ENCODE results near the gene TBX3. TPM values are rescaled to one million over a fixed set of nuclear protein-coding genes. Genes with fewer than 3 reads are reported as not detected.

Gene TBX3
- polyA plus RNA-seq, 1 of the 3 experiments (the other 2 are of a cell fraction), result 10.2 TPM

- 88% methylated on average over 35 of the region's 62 CpGs for WGBS (ENCODE audit: low lambda C conversion rate)
- H4K20me1 ChIP-seq (ENCODE audit: insufficient read depth), result no peaks in the 10 kb centered on the region
Measured at GRCh38 chr12:114692186-114693058, 8.4 kb upstream of the TBX3 start.

GRCh38 chr12:114691763-114692185 lies 7.8 kb upstream of the TBX3 start:
- H3F3A ChIP-seq (replicated peaks; ENCODE audit: insufficient read depth), result no peaks in the 10 kb centered on the region
- CTCF ChIA-PET, result interaction anchor here (1.0 kb wide), 2 partner anchors 23 to 83 kb away, joined by 3 read pairs; no protein-coding TSS in a partner anchor
- H3K79me2 ChIP-seq (ENCODE audit: insufficient read depth), result no peaks in the 10 kb centered on the region
- no peaks in the 10 kb centered on the region for H3K9me2 ChIP-seq
- H4K20me1 ChIP-seq (ENCODE audit: insufficient read depth), result no peaks in the 10 kb centered on the region
- H3K27ac ChIP-seq (ENCODE audit: low read depth in 2 of 2, low read length in 1 of 2), result no peak overlapping the region
- H2AFZ ChIP-seq (ENCODE audit: low read depth), result no peak overlapping the region
- H3K36me3 ChIP-seq (replicated peaks in 1 of 2; ENCODE audit: control insufficient read depth in 1 of 2, insufficient read depth in 2 of 2, low read length in 1 of 2), result no peaks in the 10 kb centered on the region
- peaks cover 0 to 13% of the 10 kb centered on the region in 2 experiments; a peak in 1 of 4 replicates for H3K4me1 ChIP-seq (ENCODE audit: control insufficient read depth in 1 of 2, insufficient read depth in 2 of 2, low read depth in 1 of 2, low read length in 1 of 2)
- POLR2A ChIA-PET, result no interaction called here
- H3K4me2 ChIP-seq, result no peak overlapping the region
- DNase-seq, result no peak
- H3K9ac ChIP-seq, result no peak overlapping the region
- H3K27me3 ChIP-seq (ENCODE audit: insufficient read depth), result no peaks in the 10 kb centered on the region; the same call in 1 of the 2 replicates
- no peak overlapping the region for H3K4me3 ChIP-seq (ENCODE audit: low read depth in 2 of 2, low read length in 1 of 2)
- no peaks in the 10 kb centered on the region for H3K9me3 ChIP-seq
- WGBS (ENCODE audit: low lambda C conversion rate), result 93% methylated on average over 18 of the region's 18 CpGs
- TF ChIP-seq EZH2phosphoT487 (IDR thresholded peaks at IDR 0.05; ENCODE audit: borderline replicate concordance, low read depth) (no peak), MEF2A (IDR thresholded peaks at IDR 0.05; ENCODE audit: borderline replicate concordance, low read depth) (no peak), FOXJ3 (CRISPR knock-in tag; IDR thresholded peaks at IDR 0.05) (no peak), SMC3 (IDR thresholded peaks at IDR 0.05; ENCODE audit: low read depth, low read length) (no peak), RFX5 (IDR thresholded peaks at IDR 0.05; ENCODE audit: low read length) (no peak), EP300 (IDR thresholded peaks at IDR 0.05; ENCODE audit: borderline replicate concordance in 1 of 2, low read depth in 1 of 2, low read length in 1 of 2) (no peak), YY1 (IDR thresholded peaks at IDR 0.05; ENCODE audit: low read depth) (no peak), PBX3 (IDR thresholded peaks at IDR 0.05) (no peak), USF2 (IDR thresholded peaks at IDR 0.05; ENCODE audit: borderline replicate concordance, low read depth, low read length) (no peak), RXRA (IDR thresholded peaks at IDR 0.05; ENCODE audit: borderline replicate concordance, low read depth) (no peak), RAD21 (IDR thresholded peaks at IDR 0.05; ENCODE audit: low read length) (no peak), REST (IDR thresholded peaks at IDR 0.05; ENCODE audit: low read depth, low read length) (no peak), TAF1 (IDR thresholded peaks at IDR 0.05; ENCODE audit: borderline replicate concordance, low read depth, low read length) (no peak)

More at GRCh38 chr12:114692186-114693058, 8.4 kb upstream of the TBX3 start:
- Histone ChIP-seq H3K27ac (ENCODE audit: low read depth in 2 of 2, low read length in 1 of 2) (no peak overlapping the region), H3K9me2 (no peaks in the 10 kb centered on the region), H3K79me2 (ENCODE audit: insufficient read depth) (no peaks in the 10 kb centered on the region), H3K27me3 (ENCODE audit: insufficient read depth) (no peaks in the 10 kb centered on the region; the same call in 1 of the 2 replicates), H3K4me2 (no peak overlapping the region), H3K9ac (no peak overlapping the region), H3K36me3 (replicated peaks in 1 of 2; ENCODE audit: control insufficient read depth in 1 of 2, insufficient read depth in 2 of 2, low read length in 1 of 2) (no peaks in the 10 kb centered on the region), H2AFZ (ENCODE audit: low read depth) (no peak overlapping the region), H3K4me3 (ENCODE audit: low read depth in 2 of 2, low read length in 1 of 2) (no peak overlapping the region), H3K4me1 (ENCODE audit: control insufficient read depth in 1 of 2, insufficient read depth in 2 of 2, low read depth in 1 of 2, low read length in 1 of 2) (peaks cover 0 to 13% of the 10 kb centered on the region in 2 experiments; a peak in 1 of 4 replicates), H3F3A (replicated peaks; ENCODE audit: insufficient read depth) (no peaks in the 10 kb centered on the region), H3K9me3 (no peaks in the 10 kb centered on the region)
- ChIA-PET CTCF (interaction anchor here (1.0 kb wide), 2 partner anchors 24 to 82 kb away, joined by 3 read pairs; no protein-coding TSS in a partner anchor), POLR2A (no interaction called here)
- peak; percentile 11 for DNase-seq
- TF ChIP-seq CHD2 (IDR thresholded peaks at IDR 0.05; ENCODE audit: low read length, partially characterized antibody) (no peak), ELF1 (IDR thresholded peaks at IDR 0.05) (no peak), PBX3 (IDR thresholded peaks at IDR 0.05) (no peak), POLR2AphosphoS5 (IDR thresholded peaks at IDR 0.05; ENCODE audit: low read depth, low read length) (no peak), RXRA (IDR thresholded peaks at IDR 0.05; ENCODE audit: borderline replicate concordance, low read depth) (no peak)
